ENCODE results near the gene DGKB.

- TF ChIP-seq POLR2A (IDR thresholded peaks at IDR 0.05) (no peak), CTCF (IDR thresholded peaks at IDR 0.05) (no peak), POLR2AphosphoS5 (IDR thresholded peaks at IDR 0.05) (no peak), EP300 (IDR thresholded peaks at IDR 0.05; ENCODE audit: low read depth) (no peak)
Observed at GRCh38 chr7:14551310-14551709, 351.2 kb downstream of the DGKB start.
